CD4-positive, alpha-beta T cell treated with Interleukin-12 subunit alpha and Interleukin-12 subunit beta, for 1 hour (primary cell): Measurements from ENCODE around the gene MCF2.

ENCODE experiments used
- DNase-seq: peaks from one replicate; pipeline ENCODE4 v3.0.0-alpha.2; 2020

The MCF2 gene

DNA sequence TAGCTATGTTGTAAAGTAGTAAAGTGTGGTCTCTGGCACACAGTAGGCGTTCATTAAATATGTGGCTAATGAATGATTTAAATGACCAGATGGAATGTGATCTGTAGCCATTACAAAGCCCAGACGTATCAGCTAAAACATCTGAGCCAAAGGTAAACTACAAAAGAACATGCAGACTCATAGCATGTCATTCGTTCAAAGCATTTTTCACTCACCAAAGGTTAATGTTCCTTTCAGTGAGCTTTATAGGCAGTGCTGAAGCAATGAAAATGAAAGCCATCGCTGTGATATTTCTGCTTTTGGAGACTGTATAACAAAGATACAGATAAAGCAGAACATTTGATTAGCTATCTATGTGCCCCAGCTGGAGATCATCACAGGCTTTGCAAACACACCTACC lies 126.9 kb downstream of the MCF2 start:
- DNase-seq: no peak

DNA sequence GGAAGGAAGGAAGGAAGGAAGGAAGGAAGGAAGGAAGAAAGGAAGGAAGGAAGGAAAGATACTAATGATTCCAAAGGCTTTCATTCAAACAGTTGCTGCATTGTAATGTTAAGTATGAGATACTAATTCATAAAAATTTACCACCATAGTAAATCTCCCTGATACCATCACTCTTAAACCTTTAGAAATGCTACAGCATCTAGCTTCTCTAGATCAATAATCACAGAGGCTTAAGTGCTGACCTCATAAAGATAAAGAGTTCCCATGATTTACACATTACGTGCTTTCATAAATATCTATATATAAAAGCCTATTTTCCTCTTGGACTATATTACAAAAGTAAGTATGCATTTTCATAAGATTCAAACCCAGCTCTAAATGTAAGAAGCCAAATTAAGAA lies 141.0 kb downstream of the MCF2 start:
- no peak for DNase-seq

DNA sequence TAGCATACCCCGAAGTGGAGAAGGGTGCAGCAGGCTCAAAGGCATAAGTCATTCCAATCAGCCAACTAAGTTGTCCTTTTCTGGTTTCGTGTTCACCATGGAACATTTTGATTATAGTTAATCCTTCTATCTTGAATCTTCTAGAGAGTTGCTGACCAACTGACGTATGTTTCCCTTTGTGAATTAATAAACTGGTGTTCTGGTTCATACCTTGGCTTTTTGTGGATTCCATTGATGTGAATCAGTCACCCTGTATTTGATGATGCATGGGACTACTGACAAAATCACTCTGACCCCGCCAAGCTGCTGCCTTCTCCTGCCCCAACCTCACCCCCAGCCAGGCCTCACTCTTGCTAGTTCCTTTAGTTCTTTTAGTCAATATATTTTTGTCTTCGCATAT lies 144.7 kb downstream of the MCF2 start:
- DNase-seq: no peak

DNA sequence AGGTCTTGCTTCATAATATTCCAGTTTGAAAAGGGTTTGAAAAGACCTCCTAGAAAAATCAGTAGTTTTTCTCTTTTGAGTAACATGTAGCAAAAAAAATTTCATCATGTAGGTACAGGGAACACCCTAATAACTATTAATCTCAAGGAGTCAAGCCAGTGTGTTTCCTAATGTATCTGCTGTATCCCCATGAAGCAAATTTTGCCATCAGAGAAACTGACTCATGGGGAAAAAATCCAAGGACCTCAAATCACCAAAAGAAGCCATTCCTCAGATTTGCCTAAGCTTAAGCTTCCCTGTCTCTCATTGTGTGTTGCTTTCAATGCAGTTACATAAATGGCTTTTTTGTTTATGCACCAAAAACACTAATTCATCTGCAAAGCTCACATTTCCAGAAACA lies 147.7 kb downstream of the MCF2 start:
- no peak for DNase-seq

DNA sequence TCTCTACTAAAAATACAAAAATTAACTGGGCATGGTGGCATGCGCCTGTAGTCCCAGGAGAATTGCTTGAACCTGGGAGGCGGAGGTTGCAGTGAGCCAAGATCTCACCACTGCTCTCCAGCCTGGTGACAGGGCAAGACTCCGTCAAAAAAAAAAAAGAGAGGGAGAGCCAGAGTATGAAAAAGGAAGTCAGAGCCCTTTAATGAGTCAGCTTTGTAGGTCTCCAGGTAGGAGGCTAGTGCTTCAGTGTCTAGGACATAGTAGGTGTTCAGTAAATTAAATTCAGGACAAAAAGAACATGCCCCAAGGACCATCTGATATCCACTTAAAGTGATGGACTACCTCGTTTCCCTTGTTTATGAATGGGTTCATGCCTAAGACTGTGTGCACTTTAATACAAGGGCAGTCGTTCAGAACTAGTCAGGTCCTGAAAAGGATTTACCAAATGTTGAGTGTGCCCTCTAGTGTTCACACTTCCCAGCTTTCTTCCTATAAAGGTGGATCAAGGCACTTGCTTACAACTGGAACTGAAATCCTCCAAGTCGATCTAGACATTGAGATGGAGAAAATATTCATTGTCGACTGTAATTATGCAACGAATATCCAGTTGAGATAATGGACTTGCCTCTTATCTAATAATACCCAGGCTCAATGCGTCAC lies 148.5 kb downstream of the MCF2 start:
- DNase-seq: peak; percentile 5

DNA sequence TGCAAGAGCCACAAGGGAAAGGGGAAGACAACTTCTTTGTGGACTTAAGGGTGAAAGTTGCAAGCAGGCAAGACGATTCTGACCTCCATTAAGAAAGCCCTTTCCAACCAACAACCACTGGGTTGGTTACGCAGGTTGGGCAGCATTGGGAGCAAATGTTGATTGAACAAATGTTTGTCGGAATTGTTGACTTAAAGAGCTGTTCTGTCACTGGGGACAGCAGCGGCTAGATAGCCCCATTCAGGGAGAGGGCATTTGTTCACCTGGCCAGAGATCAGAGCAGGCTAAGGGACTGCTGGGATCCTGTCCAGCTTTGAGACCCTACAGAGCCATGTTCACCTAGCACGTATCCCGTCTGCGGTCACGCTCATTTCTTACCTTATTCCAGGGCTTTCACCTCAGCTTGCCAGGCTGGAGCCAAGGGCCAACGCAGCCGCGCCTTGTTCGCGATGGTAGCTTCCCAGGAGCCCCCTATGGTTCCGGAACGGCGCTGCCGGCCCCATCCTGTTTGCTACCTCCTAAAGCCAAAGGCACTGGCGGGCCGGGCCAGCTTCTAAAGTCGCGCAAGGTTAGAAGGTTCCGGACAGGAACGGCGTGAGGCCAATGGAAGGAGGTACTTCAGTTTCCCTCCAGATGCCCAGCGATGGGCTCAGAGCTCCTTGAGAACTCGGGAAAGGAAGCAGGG lies 152.8 kb downstream of the MCF2 start:
- no peak for DNase-seq

DNA sequence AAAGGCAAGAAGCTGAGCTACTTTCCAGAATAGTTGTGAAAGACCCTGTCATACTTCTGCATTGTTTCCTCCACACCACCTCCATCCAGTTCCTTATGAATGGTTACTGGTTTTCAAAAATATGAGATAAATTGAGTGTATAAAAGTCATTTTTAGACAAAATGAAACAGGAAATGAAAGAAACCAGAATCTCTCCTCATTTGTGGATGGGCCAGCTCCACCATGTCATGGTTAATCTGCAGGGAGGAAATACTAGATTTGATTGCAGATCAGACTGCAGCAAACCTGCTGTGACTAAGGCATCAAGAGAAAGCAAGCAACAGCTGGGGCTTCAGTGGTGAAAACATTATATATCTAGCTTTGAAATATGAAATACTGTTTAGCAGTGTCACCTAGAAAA lies 153.6 kb downstream of the MCF2 start:
- no peak for DNase-seq

DNA sequence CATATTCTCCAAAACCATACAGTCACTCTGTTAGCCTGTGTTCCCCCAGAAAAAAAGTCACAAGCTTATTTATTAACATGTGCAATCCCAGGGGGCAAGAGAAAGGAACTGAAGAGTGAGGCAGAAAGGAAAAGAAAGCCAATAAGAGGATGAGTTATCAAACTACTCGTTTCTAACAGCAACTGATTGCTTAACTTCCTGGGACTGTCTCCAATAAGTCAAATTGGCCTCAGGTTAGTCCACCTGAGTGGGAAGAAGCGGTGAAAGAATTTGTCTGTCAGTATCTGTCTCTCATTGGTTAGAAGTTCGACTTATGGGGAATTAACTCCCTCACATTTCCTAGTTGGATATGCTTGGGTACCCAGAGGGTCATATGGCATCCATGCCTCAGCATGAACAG lies 163.4 kb downstream of the MCF2 start:
- no peak for DNase-seq

DNA sequence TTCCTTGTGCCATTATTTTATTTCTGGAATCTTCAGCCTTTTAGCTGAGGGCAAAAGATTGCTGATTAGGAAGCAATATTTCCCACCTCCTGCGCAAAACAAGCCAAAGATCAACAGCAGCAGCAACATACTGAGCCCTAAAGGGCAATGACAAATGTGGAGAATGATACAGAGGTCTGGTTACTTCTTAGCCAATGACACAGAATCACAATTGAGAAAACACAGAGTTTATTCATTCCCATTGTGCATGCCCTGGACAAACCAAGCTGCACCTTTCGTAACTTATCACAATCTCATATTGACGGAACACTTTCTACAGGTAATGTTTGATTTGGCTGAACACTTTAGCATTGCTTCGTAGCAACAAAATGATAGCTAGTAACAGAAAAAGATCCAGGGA lies 164.0 kb downstream of the MCF2 start:
- no peak for DNase-seq

DNA sequence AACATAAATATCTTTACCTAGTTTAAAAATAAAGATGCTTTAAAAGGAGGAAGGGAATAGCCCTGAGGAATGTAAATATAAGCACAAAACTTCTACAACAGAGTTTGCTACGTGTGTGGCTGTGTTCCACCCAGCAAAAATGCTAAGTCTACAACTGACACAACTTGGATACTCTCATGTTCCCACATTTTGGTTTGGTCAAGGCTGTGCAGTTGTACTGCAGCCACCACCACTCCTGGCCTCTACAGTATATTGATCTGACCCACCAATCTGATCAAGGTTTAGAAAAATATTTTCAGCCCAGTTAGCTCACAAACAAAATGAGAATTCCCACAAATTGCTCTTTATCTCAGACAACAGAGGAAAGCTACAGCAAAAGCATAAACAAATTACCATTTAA lies 165.3 kb downstream of the MCF2 start:
- DNase-seq: no peak

DNA sequence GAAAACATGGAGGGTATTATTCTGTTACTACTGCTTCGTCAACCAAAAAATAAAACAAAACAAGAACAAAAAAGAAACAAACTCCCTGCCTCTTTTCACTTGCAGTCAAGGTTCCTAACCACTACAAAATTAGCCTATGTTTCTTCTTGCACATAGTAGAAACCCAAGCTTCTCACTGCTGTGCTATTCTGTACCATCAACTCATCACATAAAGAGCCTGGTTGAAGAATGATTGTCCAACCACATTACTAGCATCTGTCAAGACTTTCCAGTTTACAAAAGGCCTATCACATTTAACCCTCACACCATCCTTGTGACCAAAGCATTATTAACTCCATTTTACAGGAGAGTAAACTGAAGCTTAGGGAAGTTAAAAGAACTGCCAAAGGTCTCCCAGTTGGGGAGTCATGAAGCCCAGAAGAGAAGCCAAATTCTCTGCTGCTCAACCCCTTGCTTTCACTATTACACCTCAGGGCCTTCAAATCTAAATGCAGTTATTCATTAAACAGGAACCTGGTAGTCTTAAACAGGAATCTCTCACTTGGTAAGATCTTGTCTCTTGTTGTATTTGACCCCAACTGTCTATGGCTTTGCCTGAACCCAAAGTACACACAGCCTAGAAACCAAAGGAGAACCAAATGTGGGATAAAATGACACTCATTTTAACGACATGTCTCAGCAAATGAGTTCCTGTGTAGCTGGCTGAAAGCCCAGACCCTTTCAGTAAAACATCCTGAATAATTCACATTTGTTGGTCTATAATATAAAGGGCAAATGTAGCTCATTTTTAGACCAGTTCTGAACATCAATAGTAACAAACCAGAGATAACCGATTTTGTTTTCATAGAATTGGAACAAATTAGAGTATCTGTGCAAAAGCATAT lies 168.8 kb downstream of the MCF2 start:
- DNase-seq: no peak

DNA sequence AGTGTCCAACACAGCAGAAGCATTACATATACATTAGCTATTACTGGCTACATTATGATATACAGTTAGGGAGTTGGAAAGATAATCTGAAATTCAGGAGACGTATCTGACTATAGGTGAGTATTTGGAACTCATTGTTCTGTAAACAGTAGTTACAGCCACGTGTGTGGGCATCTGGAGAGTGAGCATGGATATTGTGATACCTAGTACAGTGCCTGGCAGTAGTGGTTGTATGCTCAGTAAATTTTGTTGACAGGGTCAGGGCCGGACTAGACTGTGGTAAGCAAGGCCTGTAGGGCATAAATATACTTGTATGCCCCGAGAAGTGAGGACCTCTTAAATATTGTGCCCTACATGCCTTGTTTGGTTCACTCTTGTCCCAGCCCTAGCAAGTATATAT lies 174.5 kb downstream of the MCF2 start:
- DNase-seq: no peak

DNA sequence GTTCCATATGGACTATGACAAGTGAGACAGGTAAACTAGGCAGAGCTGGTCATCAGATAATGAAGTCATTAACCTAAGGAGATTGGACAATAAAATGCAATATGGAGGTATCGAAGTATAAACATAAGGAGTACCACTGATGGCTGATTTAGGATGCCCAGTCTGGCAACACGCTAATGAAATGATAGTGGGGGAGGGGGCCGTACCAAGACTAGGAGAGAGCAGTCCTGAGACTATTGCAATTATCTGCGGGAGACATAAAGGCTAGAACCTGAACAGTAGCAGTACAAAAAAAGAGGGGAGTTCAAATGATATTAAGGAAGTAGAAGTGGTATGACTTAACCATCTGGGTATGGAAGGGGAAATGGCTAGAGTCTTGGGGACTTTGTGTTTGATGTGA lies 175.1 kb downstream of the MCF2 start:
- no peak for DNase-seq
